Hematopoietic multipotent progenitor cell treated with erythropoietin and hydrocortisone succinate and interleukin-3 and kit ligand, for 15 days (in vitro differentiated cells): ENCODE data around the gene SPP2.

ENCODE experiments used
- DNase-seq: peaks from one replicate; pipeline ENCODE4 v3.0.0-alpha.2; 2015; ENCODE audit warnings: low spot score

Gene SPP2

DNA sequence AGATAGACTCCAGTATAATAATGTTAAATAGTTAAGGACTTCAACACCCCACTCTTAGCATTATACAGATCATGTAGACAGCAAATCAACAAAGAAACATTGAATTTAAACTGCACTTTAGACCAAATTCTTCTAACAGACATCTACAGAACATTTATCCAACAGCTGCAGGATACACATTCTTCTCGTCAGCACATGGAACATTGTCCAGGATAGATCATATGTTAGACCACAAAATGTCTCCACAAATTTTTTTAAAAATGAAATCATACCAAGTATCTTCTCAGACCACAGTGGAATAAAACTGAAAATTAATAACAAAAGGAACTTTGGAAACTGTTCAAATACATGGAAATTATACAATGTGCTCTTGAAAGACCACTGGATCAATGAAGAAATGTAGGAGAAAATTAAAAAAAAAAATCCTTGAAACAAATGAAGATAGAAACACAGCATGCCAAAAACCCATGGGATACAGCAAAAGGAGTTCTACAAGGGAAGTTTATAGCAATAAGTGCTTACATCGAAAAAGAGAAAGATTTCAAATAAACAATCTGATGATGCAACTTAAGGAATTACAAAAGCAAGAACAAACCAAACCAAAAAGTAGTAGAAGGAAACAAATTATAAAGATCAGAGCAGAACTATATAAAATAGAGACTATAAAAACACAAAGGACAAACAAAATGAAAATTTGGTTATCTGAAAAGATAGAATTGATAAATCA, 12.3 kb upstream of the SPP2 start:
- no peak for DNase-seq

GRCh38 chr2:234044157-234044556, 6.3 kb upstream of the SPP2 start:
- DNase-seq, result no peak

DNA sequence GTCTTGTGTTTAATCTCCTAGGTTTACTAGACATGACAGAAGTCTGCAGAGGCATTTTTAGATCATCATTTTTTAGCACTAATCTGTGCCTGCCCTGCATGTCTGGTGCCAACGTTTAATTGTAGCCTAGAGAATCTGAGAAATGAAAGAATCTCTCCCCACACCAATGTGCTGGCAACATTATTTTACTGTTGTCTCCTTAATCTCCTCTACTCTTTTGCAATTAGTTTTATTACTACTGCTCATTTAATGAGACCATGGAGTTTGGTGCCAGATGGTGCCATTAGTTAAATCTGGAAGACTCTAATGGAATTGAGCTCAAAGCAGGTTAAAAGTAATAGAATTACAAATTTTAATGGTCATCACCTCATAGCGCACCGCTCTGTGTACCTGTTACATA, 4.0 kb upstream of the SPP2 start:
- DNase-seq, result no peak

GRCh38 chr2:234047361-234047760, 3.1 kb upstream of the SPP2 start:
- no peak for DNase-seq

- DNase-seq, result no peak
Observed at GRCh38 chr2:234048049-234048448, 2.5 kb upstream of the SPP2 start.

GRCh38 chr2:234051374-234052070, 1.0 kb downstream of the SPP2 start:
- DNase-seq, result no peak

DNA sequence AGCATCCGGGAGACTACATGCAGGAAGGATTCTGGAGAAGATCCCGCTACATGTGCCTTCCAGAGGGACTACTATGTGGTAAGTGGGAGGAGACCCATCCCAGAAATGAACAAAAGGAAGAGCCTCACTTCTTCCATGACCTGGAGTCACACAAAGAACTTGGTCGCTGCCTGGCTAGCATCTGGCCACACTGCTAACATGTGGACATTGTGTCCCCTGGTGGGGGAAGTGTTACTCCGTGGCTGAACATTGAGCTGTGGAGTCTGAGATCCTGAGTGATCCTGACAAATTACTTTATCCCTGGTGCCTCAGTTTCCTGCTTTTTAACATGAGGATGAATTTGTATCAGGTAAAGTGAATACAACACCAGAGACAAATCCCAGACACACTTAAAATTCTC, 8.4 kb downstream of the SPP2 start:
- no peak for DNase-seq

- DNase-seq, result no peak
Observed at GRCh38 chr2:234060236-234060635, 9.7 kb downstream of the SPP2 start.

DNA sequence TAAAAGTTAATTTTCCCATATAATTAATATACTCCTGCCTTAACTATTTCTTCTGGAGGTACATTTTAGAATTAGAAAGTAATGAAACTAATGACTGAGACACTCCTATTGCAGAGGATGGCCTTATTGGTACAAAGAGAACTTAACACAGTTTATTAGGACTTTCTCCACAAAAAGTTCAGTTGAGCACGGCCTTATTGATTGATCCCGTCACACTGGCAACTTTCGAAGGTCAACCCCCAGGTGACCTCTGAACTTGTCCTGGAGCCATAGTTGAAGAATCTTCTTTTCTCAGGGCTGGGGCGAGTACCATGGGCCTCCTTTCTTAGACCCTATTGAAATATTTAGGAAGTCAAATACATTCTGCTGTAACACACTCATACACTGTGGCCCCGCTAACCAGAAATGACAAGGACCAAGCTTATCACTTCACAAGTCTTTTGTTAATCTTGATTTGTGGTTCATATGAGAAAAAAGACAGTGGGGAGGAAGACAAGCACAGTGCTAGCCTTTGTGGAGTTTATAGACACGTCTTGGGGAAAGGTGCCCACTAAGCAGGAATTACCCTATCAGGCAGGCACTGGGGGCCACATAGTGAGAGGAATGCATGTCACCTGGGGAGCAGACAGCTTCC, 11.2 kb downstream of the SPP2 start:
- DNase-seq, result no peak

DNA sequence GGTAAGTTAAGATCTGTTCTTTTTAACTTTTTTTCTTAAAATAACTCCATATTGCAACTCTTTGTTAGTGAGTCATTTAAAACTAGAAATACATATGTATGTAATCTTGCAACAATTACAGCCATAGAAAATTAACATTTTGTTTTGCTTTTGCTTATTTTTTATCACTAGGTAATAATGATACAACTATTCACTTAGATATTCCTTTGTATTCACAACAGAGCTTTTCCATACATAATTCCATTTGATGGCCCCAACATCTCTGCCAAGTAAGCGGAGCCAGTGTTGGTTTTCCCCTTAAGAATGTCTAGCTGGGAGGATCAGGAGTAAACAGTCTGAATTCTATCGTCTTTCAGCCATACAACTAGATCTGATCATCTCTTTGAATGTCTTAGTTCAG, 16.1 kb downstream of the SPP2 start:
- DNase-seq, result no peak

- DNase-seq, result no peak
Observed at GRCh38 chr2:234071664-234072063, 21.2 kb downstream of the SPP2 start.

- no peak for DNase-seq
Observed at GRCh38 chr2:234072454-234072853, 22.0 kb downstream of the SPP2 start.

GRCh38 chr2:234074751-234075517, 24.4 kb downstream of the SPP2 start:
- no peak for DNase-seq

DNA sequence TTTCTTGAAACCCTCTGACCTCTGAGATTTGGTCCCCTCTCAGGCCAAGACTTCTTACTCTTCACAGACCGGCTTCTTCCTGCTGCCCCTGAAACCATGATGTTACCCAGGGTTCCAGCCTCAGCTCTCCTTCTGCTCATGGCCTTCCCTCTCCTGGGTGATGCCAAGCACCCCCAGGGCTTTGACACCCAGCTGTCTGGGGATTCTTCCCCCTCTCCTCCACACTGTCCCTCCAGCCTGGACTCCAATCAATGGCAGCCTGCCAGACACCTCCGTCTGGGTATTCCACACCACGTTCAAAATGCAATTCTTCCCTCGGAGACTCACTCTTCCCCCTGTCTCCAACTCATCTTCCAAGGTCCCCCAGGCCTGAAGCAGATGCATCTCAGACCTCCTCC, 25.0 kb downstream of the SPP2 start:
- DNase-seq, result no peak

DNA sequence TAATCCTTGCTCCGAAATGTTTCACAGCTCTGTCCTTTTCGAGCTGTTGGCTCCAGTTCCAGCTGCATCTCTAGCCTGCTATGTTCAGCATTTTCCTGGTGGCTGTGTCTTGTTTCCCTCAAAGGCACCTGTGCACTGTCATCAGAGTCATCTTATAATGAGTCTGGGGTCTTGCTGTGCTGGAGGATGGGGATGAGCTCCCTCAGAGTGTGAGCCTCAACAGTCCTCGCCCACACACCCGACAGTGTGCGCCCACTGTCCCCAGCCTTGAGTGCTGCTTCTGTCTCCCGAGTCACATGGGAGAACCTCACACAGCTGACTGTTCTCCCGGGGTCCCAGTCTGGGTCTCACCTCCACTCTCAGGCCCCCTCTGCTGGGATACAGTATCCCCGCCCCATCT, 25.4 kb downstream of the SPP2 start:
- DNase-seq, result no peak

DNA sequence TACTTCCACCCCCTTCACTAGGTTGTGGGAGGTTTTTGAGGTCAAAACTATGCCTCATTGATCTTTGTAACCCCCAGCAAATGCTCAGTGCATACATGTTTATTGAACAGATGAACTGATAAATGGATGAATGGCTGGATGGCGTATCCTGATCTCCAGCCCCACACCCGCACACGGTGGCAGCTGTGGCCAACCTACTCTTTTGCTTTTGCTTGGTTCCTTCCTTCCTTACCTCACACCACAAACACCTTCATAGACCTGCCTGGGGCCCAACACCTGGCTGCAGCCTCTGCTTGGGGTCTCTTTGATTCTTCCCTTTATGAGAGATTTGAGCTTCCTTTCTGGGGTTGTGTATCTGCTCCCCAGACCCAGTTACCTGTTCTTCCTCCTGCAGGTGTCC, 25.9 kb downstream of the SPP2 start:
- DNase-seq, result no peak

GRCh38 chr2:234078129-234078528, 27.6 kb downstream of the SPP2 start:
- DNase-seq, result no peak

GRCh38 chr2:234081970-234082822, 31.7 kb downstream of the SPP2 start:
- DNase-seq, result no peak

GRCh38 chr2:234083572-234084348, 33.3 kb downstream of the SPP2 start:
- no peak for DNase-seq

DNA sequence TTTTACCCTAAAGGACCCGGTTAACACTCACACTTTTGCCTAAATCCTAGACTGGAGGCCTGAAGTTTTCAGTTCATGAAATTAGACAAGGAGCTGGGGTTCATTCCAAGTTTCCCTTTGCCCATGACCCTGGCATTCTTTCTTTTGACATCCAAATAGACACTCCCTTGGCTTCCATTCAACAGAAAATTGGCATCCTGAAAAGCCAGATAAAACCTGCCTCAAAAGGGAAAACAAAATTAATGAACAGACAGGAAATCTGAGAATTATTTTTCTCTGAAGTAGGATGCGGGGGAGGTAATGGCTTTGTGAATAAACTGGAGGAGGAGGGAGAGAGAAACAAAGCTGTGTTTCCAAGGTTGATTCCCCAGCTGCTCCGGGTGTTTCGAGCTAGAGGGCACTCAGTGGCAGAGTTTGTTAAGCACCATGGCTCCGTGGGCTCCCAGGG, 41.0 kb downstream of the SPP2 start:
- no peak for DNase-seq

DNA sequence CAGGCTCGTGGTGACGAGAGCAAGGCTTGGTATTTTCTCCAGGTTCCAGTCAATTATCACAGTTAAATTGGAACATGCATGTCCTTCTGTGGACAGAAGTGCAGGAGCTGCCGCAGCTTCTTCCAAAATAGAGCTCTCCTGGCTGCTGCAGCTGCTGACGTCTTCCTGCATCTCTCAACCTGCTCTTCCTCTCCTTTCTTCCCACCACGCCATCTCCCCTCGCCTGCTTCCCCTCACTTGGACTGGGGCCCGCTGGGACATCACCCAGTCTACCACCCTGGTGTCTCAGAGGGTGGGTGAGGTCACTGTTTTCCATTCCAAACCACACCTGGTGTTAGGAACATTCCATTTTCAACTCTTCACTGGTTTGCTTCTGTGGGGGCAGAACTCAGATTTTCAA, 41.4 kb downstream of the SPP2 start:
- DNase-seq, result no peak
